Femur (tissue), 1 donor: Measurements from ENCODE around the gene KCTD10.

Experiments used
- DNase-seq: peaks from one replicate; pipeline ENCODE4 v3.0.0-alpha.2; 2017

KCTD10 gene

DNA sequence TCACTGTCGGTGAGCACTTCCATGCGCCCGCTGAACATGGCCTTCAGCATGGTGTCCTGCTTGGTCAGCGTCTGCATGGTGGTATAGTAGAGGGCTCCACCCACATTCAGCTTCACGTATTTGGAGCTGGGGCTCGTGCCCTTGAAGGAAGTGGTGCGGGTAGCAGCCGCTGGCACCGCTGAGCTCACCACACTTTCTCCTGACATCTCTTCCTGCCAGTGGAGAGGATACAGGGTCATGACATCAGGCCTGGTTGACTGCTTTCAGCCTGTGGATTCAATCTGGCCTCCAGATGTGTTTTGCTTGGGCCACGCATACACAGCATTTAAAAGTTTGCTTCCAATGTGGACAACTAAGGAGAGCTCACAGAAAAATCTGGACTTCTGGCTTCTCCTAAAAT is 7.6 kb downstream of the KCTD10 start:
- DNase-seq = no peak

- no peak for DNase-seq
Measured at GRCh38 chr12:109467978-109468676, 9.0 kb downstream of the KCTD10 start.

- DNase-seq = no peak
Measured at GRCh38 chr12:109466821-109467220, 10.3 kb downstream of the KCTD10 start.

DNA sequence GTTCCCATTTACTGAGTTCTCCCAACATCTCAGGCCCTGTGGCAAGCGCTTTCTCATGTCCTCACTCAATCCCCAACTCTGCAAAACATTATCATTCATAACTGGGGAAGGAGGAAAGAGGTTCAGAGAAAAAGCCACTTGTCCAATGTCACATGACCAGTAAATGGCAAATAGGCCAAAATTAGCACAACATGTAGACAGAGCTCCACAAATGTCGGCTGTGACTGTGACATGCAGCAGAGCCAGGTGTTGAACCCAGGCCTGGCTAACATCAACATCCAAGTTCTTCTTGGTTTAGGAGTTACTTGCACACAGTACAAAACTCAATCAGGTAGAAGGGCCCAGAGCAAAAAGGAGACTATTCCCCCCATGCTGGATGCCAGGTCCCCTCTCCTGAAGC is 10.8 kb downstream of the KCTD10 start:
- no peak for DNase-seq

GRCh38 chr12:109464642-109465351 is 12.3 kb downstream of the KCTD10 start:
- DNase-seq = no peak

DNA sequence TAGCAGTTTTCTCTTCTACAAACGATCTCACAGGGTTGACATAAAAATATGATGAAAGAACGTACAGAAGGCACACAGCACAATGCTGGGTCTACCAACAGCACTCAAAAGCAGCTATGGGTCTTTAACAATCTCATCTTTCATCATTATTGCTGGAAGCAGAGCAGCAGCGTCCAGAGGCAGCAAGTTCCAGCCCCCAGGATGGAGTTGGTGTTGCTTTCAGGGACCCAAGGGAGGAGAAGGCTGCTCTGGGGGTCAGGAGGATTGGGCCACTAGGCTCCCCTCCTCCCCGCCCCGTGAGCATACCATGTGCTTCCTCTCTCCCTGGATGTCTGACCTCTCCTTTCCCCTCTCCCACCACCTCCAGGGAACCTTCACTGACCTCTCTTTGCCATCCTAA is 13.3 kb downstream of the KCTD10 start:
- no peak for DNase-seq

GRCh38 chr12:109462868-109463692 is 14.0 kb downstream of the KCTD10 start:
- peak; percentile 91 for DNase-seq

- DNase-seq = peak; percentile 85
Measured at GRCh38 chr12:109461846-109462756, 15.0 kb downstream of the KCTD10 start.

DNA sequence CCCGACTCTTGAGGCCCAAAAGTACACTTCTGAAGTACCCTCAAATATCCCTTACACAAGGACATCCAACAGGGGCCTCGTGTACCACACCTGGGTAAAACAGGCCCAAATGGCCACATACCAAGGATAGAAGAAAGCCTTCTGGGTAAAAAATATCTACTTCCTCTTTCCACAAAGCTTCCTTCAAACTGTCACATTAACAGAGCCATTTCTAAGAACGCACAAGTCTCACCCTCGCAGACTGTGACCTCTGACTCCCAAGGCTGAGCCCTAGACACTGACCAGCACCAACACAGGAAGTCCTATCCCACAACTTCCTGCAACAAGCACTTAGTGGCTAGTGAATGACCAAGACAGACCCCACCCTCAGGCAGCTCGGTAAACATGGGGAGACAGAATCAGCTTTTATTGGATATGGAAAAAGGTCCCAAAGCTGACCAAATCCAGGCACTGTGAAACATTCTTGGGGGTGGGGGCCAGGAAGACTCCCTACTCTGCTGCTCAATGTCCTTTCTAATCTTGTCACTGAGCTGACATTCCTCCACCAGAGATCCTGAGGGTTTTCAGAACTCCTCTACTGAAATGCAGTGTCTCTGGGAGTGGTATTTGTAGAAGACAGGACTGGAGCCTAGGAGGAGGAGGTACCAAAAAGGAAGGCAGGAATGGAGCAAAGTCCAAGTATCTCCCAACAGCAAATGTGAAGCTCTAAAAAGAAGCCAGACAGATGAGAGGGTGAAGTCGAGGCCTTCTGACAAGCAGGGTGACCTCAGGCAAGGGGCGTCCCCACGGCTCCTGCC is 15.9 kb downstream of the KCTD10 start:
- DNase-seq = peak; percentile 62

GRCh38 chr12:109460538-109460937 is 16.6 kb downstream of the KCTD10 start:
- DNase-seq = peak; percentile 27

DNA sequence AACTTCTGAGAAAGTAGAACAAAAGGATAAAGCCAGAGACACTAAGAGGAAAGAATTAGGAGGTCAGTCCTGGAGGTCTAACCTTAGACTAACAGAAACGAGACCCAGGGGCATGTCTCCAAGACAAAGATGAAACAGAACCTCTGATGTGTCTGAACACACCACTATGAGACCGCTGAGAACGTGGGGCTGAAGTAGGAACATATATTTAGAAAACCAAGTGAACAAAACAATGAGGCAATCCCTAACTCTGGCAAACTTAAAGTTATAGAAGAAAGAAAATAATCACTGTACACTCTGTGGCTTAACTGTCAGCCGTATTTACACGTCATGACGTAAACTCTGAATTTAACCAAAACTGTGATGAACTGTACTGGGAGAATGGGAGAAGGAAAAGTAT is 17.9 kb downstream of the KCTD10 start:
- DNase-seq = no peak

- DNase-seq = no peak
Measured at GRCh38 chr12:109458771-109459208, 18.3 kb downstream of the KCTD10 start.

GRCh38 chr12:109458086-109458485 is 19.0 kb downstream of the KCTD10 start:
- no peak for DNase-seq

DNA sequence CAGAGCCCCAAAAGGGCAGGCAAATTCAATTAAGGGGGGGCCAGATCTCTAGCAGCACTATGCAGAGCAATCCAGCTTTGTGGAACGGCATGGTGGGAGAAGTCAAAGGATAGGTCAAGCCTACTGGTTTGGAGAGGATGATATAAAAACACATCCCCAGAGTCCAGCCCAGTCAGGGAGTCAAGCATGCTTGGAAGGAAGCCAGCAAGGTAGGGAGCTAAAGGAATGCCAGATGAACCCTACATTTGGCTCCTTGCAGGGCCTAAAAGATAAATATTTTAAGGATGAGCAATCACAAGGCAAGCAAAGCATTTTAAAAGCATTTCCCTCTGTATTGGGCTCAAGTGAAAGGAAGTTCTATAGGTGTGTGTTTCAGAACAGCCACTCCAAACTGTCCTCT is 21.4 kb downstream of the KCTD10 start:
- DNase-seq = no peak

- DNase-seq = no peak
Measured at GRCh38 chr12:109452489-109452888, 24.6 kb downstream of the KCTD10 start.

DNA sequence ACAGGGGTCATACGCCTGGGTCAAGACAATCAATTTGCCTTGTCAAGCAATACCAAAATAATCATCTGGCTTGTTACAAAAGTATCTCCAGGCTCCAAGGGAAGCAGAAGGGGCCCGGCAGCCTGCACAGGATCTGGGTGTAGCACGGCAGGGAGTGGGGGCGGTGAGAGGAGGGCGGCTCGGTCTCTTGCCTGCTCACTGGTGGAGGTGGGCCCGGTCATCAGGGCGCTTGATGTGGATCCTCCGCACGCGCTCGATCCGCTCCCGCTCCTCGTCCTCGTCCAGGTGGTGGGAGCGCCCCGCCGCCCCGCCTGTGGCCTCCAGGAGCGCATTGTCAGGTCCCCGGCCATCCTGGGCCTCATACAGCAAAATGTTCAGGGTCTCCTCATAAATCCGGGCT is 25.7 kb downstream of the KCTD10 start:
- no peak for DNase-seq

DNA sequence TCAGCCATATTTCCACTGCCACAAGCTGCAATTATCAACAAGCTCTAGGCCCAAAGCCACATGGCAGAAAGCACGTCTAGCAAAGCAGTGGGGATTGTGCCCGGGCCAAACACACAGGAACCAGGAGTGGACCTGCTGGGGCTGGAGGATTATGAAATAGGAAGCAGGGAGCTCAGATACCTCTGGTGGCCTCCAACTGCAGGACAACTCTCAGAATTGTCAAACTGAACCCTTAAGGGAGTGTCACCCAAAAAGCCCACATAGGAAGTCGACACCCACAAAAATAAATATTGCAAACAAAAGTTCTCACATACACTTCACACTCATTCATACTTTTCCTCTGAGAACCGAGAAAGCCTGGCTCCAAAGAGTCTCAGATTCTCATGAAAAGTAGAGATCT is 26.1 kb downstream of the KCTD10 start:
- no peak for DNase-seq

GRCh38 chr12:109449845-109450532 is 27.1 kb downstream of the KCTD10 start:
- DNase-seq = no peak

- DNase-seq = no peak
Measured at GRCh38 chr12:109448707-109449390, 28.3 kb downstream of the KCTD10 start.

DNA sequence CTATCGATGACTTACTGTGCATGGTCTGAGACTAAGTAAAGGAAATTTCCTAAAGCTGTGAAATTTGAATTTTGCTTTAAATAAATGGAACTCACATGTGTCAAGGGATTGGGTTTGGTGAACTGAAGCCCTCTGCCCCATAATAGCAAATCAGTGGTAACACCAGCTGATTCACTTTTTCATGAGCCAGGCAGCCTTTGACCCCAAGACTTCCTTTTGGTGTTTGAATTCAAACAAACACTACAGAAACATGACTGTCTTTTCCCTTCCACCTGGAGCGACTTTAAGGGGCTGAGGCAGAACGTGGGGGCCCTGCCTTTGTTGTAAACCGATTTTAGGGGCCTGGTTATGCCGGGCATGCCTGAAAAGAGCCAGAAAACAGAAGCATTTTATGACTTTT is 28.8 kb downstream of the KCTD10 start:
- DNase-seq = no peak
